Measurements from ENCODE around the gene SGCD. TPM values are rescaled to one million over a fixed set of nuclear protein-coding genes. Genes with fewer than 3 reads are reported as not detected.

The SGCD gene
- total RNA-seq, 2 experiments from 2014 or later, result 0.30 to 0.43 TPM

DNA sequence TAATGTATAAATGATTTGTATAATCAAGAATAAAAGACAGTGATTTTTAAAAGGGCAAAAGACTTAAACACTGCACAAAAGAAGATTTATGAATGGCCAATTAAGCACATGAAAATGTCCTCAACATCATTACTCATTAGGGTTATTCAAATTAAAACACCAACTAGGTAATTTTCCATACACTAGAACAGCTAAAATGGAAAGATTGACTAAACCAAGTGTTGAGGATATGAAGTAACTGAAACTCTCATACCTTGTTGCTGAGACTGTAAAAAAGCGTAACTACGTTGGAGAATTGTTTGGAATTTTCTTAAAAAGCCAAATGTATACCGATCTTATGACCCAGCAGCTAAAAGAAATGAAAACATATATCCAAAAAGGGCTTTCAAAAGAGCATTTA, 144.9 kb downstream of the SGCD start:
- Mint-ChIP-seq H3K9me3 (no peaks in the 10 kb centered on the region), H3K27ac (no peak overlapping the region), H3K36me3 (no peaks in the 10 kb centered on the region), H3K4me3 (no peak overlapping the region), H3K27me3 (no peaks in the 10 kb centered on the region), H3K4me1 (no peaks in the 10 kb centered on the region)
- no peak for DNase-seq
- no peak for ATAC-seq (ENCODE audit: low read depth)
- POLR2A ChIA-PET, result no interaction called here

DNA sequence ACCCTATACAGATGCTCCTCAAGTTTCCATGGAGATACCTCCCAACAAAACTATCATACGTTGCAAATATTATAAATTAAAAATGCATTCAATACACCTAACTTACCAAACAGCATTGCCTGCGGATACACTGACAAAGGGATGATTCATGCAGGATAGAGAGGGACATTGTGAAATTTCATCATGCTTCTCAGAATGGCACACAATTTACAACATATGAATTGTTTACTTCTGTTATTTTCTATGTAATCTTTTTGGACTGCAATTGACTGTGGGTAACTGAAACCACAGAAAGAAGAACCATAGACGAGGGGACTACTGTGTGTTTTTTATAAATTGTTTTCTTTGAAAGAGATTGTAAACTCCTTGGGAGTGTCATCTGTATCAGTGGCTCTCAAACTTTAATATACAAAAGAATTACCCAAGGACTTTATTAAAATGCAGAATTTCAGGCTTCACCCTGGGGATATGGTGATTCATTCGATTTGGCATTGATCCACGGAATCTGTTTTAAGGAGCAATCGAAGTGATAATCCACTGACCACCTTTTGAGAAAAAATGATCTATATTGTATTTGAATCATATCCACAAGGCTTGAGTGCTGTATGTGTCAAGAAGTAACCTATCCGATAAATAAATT, 146.4 kb downstream of the SGCD start:
- Mint-ChIP-seq H3K27ac (no peak overlapping the region), H3K4me3 (no peak overlapping the region), H3K36me3 (no peaks in the 10 kb centered on the region), H3K9me3 (no peaks in the 10 kb centered on the region), H3K27me3 (no peaks in the 10 kb centered on the region), H3K4me1 (no peaks in the 10 kb centered on the region)
- ATAC-seq (ENCODE audit: low read depth) (no peak), DNase-seq (no peak)
- POLR2A ChIA-PET, result no interaction called here

- DNase-seq, result no peak
- Mint-ChIP-seq H3K4me1 (no peaks in the 10 kb centered on the region), H3K4me3 (no peak overlapping the region), H3K27ac (no peak overlapping the region), H3K9me3 (no peaks in the 10 kb centered on the region), H3K36me3 (no peaks in the 10 kb centered on the region), H3K27me3 (no peaks in the 10 kb centered on the region)
- no peak for ATAC-seq (ENCODE audit: low read depth)
- POLR2A ChIA-PET, result no interaction called here
Measured at GRCh38 chr5:156474251-156474650, 147.3 kb downstream of the SGCD start.

DNA sequence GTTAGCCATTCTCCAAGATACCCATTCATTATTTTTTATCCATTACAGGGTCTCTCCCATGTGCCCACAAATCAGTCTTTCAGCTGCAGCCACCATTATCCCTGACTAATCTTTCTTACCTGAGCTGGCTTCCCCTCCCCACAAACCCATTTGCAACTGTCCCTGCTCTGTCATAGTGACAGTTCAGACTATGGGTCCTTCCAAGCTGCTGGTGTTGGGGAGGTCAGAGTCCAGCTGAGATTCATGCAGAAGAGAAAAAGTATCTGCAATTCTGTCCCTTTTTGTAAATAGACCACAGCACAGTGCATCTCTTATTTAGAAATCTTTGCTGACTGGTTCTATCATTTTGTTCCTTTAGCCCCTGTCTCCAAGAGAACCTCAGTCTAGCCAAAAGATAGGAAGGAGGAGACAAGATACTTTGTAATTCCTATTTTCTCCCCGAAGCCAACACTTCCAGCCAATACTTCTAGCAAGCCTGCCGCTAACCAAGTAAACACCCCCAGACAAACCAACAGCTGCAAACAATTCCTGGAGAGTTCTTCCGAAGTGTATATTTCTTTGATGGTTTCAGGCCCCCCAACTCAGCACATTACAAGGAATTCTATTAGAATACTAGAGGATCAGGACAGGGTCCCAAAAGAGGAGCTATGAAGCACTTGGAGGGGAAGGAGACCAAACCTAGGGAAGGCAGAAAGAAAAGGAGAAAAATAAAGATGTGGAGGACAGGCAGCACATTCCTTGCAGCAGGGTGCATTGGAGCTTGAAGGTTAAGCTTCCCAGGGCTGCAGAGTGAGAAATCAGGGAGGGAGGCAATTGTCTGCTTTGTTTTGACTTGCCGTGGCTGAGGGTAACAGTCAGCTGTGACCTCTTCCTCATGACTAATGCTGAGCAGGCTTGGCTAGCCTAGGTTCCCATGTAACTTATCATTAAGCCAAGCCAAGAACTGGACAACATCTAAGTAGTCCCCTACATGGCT, 148.5 kb downstream of the SGCD start:
- no peaks in the 10 kb centered on the region for H3K27me3 Mint-ChIP-seq
- ATAC-seq (ENCODE audit: low read depth), result no peak
- no peaks in the 10 kb centered on the region for H3K4me1 Mint-ChIP-seq
- H3K4me3 Mint-ChIP-seq, result no peak overlapping the region
- no peaks in the 10 kb centered on the region for H3K36me3 Mint-ChIP-seq
- H3K27ac Mint-ChIP-seq, result no peak overlapping the region
- no peaks in the 10 kb centered on the region for H3K9me3 Mint-ChIP-seq
- POLR2A ChIA-PET, result no interaction called here
- DNase-seq, result no peak

DNA sequence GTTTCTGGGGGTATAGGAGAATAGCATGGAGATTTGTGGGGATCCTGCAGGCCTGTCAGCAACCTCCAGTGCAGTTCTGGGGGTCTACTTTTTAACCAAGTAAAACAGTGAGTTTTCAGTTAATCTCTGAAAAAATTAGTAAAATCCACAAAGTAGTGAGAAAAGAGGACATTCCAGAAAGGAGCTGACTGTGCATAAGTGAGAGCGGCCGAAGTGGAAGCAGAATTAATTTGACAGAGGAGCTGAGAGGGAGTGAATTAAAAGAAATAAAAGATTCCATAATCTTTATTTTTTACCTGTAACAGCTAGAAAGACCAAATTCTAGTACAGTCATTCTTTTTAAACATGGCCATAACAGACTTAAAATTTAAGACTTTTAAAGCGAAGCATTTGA, 149.2 kb downstream of the SGCD start:
- H3K27me3 Mint-ChIP-seq, result no peaks in the 10 kb centered on the region
- ATAC-seq (ENCODE audit: low read depth), result no peak

DNA sequence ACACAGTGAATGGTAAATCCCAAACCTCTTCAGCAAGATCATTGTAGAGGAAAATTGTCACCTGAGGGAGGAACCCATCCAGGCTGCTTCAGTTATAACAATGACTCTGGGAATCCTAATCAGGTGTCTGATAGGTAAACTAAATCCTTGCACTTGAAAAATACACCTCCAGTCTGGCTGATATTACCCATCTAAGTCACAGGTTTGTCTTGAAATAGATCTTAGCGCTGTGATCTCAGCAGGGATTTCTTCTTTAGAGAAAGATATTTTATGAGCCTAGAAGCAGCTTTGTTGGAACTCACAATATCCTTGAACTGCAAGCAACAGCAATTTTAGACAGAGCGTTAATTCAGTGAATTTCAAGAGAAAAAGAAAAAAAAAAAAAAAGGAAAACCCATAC, 149.7 kb downstream of the SGCD start:
- ATAC-seq (ENCODE audit: low read depth), result no peak
- no peaks in the 10 kb centered on the region for H3K36me3 Mint-ChIP-seq
- peaks cover 2% of the 10 kb centered on the region for H3K27me3 Mint-ChIP-seq
- no peak overlapping the region for H3K4me3 Mint-ChIP-seq
- no peak for DNase-seq
- POLR2A ChIA-PET, result no interaction called here
- H3K4me1 Mint-ChIP-seq, result no peaks in the 10 kb centered on the region
- no peaks in the 10 kb centered on the region for H3K9me3 Mint-ChIP-seq
- H3K27ac Mint-ChIP-seq, result no peak overlapping the region

More for the DNA sequence above, 149.2 kb downstream of the SGCD start:
- POLR2A ChIA-PET, result no interaction called here
- Mint-ChIP-seq H3K36me3 (no peaks in the 10 kb centered on the region), H3K4me1 (no peaks in the 10 kb centered on the region), H3K9me3 (no peaks in the 10 kb centered on the region), H3K4me3 (no peak overlapping the region), H3K27ac (no peak overlapping the region)
- DNase-seq, result no peak

DNA sequence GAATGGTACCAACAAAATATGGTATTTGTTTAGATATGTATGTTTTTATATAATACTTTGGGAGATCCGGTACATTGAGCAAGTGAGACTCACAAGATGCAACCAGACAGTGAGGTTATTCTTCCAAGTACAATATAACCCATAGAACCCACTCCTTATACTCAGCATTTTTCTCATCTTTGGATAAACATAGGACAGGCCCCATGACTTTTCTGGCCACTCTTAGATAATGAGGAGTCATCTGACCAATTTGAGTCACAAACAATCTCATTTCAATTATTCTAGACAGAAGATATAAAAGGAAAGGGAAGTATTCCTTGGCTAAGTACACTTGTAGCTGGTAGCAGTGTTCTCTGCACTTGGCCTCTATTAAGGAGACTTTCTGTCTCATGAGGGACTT, 150.2 kb downstream of the SGCD start:
- H3K9me3 Mint-ChIP-seq, result no peaks in the 10 kb centered on the region
- no peaks in the 10 kb centered on the region for H3K36me3 Mint-ChIP-seq
- ATAC-seq (ENCODE audit: low read depth) (no peak), DNase-seq (no peak)
- H3K4me3 Mint-ChIP-seq, result no peak overlapping the region
- H3K4me1 Mint-ChIP-seq, result no peaks in the 10 kb centered on the region
- peaks cover 2% of the 10 kb centered on the region for H3K27me3 Mint-ChIP-seq
- POLR2A ChIA-PET, result no interaction called here
- H3K27ac Mint-ChIP-seq, result no peak overlapping the region

DNA sequence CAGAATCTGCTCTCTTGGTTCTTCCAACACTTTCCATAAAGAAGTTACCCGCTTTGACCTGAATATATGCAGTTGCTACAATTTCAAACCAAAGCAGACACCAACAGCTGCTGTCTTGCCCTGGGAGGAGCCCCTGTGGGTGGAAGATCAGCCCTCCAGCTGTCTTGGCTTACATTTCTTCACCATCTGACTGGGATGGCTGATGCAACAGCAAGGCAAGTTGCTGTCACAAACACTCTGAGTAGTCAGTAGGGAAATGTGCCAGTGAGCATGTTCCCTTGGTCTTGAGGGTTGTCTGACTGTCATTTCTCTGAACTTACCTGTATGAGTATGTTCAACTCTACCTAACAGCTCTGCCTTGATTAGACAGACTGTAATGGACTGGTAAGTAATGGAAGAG, 152.9 kb downstream of the SGCD start:
- H3K36me3 Mint-ChIP-seq, result no peaks in the 10 kb centered on the region
- H3K4me3 Mint-ChIP-seq, result no peak overlapping the region
- peaks cover 2% of the 10 kb centered on the region for H3K27me3 Mint-ChIP-seq
- no peak overlapping the region for H3K27ac Mint-ChIP-seq
- no peak for ATAC-seq (ENCODE audit: low read depth)
- POLR2A ChIA-PET, result no interaction called here
- DNase-seq, result no peak
- no peaks in the 10 kb centered on the region for H3K4me1 Mint-ChIP-seq
- no peaks in the 10 kb centered on the region for H3K9me3 Mint-ChIP-seq

- Mint-ChIP-seq H3K36me3 (no peaks in the 10 kb centered on the region), H3K4me3 (no peak overlapping the region), H3K27me3 (peaks cover 2% of the 10 kb centered on the region), H3K9me3 (peaks cover 2% of the 10 kb centered on the region), H3K27ac (no peak overlapping the region), H3K4me1 (no peaks in the 10 kb centered on the region)
- DNase-seq, result no peak
- POLR2A ChIA-PET, result no interaction called here
- ATAC-seq (ENCODE audit: low read depth), result no peak
Measured at GRCh38 chr5:156481741-156482140, 154.8 kb downstream of the SGCD start.

GRCh38 chr5:156482818-156483217, 155.9 kb downstream of the SGCD start:
- no peak for ATAC-seq (ENCODE audit: low read depth)
- H3K4me1 Mint-ChIP-seq, result no peaks in the 10 kb centered on the region

DNA sequence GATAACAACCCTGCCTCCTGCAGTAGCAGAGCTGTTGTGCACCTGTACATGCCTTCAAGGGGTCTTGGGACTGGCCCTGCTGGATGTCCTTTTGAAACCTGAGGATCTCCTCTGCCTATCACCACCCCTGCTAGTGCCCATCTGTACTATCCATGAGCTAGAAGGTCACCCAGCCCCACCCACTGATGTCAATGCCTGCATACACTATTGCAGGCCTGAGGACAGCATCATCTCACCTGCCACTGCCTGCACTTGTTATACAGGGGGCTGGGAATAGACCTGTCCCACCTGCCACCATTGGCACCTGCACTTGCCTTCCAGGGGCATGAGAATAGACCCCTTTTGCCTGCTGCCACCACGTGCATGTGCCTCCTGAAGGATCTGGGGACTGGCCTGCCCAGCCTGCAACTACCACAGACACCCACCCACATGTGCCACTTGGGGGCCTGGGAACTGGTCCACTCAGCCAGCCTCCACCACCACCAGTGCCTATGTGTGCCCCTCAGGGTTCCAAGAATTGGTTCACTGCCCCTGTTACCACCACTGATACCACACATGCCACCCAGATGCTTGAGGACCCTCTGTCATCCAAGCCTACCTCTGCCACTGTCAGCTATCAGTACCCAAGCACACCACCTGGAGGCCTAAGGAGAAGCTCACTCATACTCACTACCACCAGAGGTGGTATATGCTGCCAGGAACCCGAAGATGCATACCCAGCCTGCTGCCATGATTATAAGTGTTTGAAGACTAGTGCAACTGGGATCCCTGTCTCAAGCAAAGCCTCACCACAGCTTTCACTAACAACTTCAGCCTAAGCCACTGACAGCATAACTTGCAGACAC, 159.7 kb downstream of the SGCD start:
- POLR2A ChIA-PET, result no interaction called here
- no peak for ATAC-seq (ENCODE audit: low read depth)

More at GRCh38 chr5:156482818-156483217, 155.9 kb downstream of the SGCD start:
- Mint-ChIP-seq H3K4me3 (no peak overlapping the region), H3K27ac (no peak overlapping the region), H3K9me3 (peaks cover 7% of the 10 kb centered on the region), H3K27me3 (peaks cover 2% of the 10 kb centered on the region), H3K36me3 (no peaks in the 10 kb centered on the region)
- DNase-seq, result no peak
- POLR2A ChIA-PET, result no interaction called here

GRCh38 chr5:156491766-156492165, 164.8 kb downstream of the SGCD start:
- ATAC-seq (ENCODE audit: low read depth), result no peak
- Mint-ChIP-seq H3K4me1 (no peaks in the 10 kb centered on the region), H3K36me3 (no peaks in the 10 kb centered on the region), H3K4me3 (no peak overlapping the region), H3K9me3 (peaks cover 9% of the 10 kb centered on the region), H3K27me3 (peaks cover 7% of the 10 kb centered on the region), H3K27ac (no peak overlapping the region)
- no peak for DNase-seq
- POLR2A ChIA-PET, result no interaction called here

More for the DNA sequence above, 159.7 kb downstream of the SGCD start:
- H3K27ac Mint-ChIP-seq, result no peak overlapping the region
- DNase-seq, result no peak
- H3K27me3 Mint-ChIP-seq, result peaks cover 8% of the 10 kb centered on the region
- no peaks in the 10 kb centered on the region for H3K4me1 Mint-ChIP-seq
- H3K36me3 Mint-ChIP-seq, result no peaks in the 10 kb centered on the region
- H3K9me3 Mint-ChIP-seq, result peaks cover 11% of the 10 kb centered on the region
- H3K4me3 Mint-ChIP-seq, result no peak overlapping the region

DNA sequence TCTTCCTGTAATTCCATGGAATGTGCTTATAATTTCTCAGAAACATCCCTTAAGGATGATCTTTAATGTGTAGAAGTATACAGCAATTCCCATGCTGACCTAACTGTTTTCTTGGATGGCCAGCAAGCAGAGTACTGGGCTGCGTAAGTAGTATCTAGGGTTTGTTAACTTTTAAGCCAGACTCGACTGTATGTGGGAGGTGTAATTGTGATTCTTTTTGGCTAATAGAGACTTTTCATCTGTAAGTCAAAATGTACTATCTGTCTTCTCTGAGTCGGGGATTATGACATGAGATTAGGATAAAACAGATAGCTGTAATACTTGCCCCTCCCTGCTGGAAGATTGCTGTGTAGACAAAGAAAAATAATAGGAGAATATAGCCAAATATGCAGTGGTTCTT, 169.3 kb downstream of the SGCD start:
- ATAC-seq (ENCODE audit: low read depth) (no peak), DNase-seq (no peak)
- Mint-ChIP-seq H3K36me3 (no peaks in the 10 kb centered on the region), H3K4me1 (no peaks in the 10 kb centered on the region), H3K27ac (no peak overlapping the region), H3K9me3 (no peaks in the 10 kb centered on the region), H3K27me3 (peaks cover 2% of the 10 kb centered on the region), H3K4me3 (no peak overlapping the region)
- POLR2A ChIA-PET, result no interaction called here

Data from activated naive CD8-positive, alpha-beta T cell treated with anti-CD3 and anti-CD28 coated beads, Interleukin-2, amount 10 ng/mL, durations not matched to agents 7 days and 5 days (primary cell).